HG02798 (cell line): Measurements from ENCODE around the gene SYT8.
"Not testable (repeated sequence)": the region's sequence is repeated elsewhere in the genome, so short reads cannot be mapped to it uniquely, and the experiment has no call there.

Source experiments
- ATAC-seq: cut with Tn5 transposase; IDR thresholded peaks from one replicate; pipeline ENCODE4 v1.9.1; 2021; ENCODE audit warnings: mild to moderate bottlenecking; ENCODE audit not compliant: unreplicated experiment, poor library complexity

Gene SYT8

GRCh38 chr11:1881442-1882264 lies 46.9 kb downstream of the SYT8 start:
- ATAC-seq: peak; percentile 11

GRCh38 chr11:1882265-1883238 lies 47.8 kb downstream of the SYT8 start:
- peak; percentile 56 for ATAC-seq

GRCh38 chr11:1883346-1884302 lies 48.8 kb downstream of the SYT8 start:
- no peak for ATAC-seq

GRCh38 chr11:1884303-1884700 lies 49.5 kb downstream of the SYT8 start:
- ATAC-seq: no peak

GRCh38 chr11:1886551-1886950 lies 51.8 kb downstream of the SYT8 start:
- ATAC-seq: not testable (repeated sequence)
